Placental pericyte (primary cell): ENCODE measurements around the gene FMO2. TPM values are rescaled to one million over a fixed set of nuclear protein-coding genes. Genes with fewer than 3 reads are reported as not detected.

ENCODE experiments used
- small RNA-seq: library from RNA; depleted of rRNA; stranded (forward); fragments of <200 nt; gene quantifications from one replicate; pipeline ENCODE3, GENCODE V24; 2012; ENCODE audit warnings: low replicate concordance
- total RNA-seq: library from RNA; depleted of rRNA; stranded (reverse); fragments of >200 nt; gene quantifications from 2 replicates; pipeline ENCODE4 v1.2.3, GENCODE V29; 2012

Gene FMO2
- total RNA-seq, result under 0.01 TPM in 1 of 2 replicates, not detected in the other

GRCh38 chr1:171185091-171185490, at the start of gene FMO2:
TSS of gene FMO2 (plus strand) at chr1:171185300. CDS start at chr1:171185714, 414 bp downstream.

GRCh38 chr1:171248302-171248701, 63.2 kb downstream of the FMO2 start, which contains the start of gene FMO1:
TSS of gene FMO1 (plus strand) at chr1:171248494. CDS start at chr1:171258088, 9,594 bp downstream.

Small RNA genes lying within 50 kb of the gene (small RNA-seq; reads per million reads assigned to genes)
- gene RF00019, result not detected

Other genes starting within 250 kb of the FMO2 start
- 0.43 TPM in 1 of 2 replicates, not detected in the other for gene MROH9, start 249.8 kb upstream of the FMO2 start, total RNA-seq
- gene FMO3, start 94.4 kb upstream of the FMO2 start, total RNA-seq, result not detected in 2 replicates
- gene FMO1, start 63.2 kb downstream of the FMO2 start, total RNA-seq, result not detected in 2 replicates
- gene FMO4, start 128.9 kb downstream of the FMO2 start, total RNA-seq, result 0.72 and 1.1 TPM in 2 replicates